ENCODE data around the gene ARHGAP8. TPM values are rescaled to one million over a fixed set of nuclear protein-coding genes. Genes with fewer than 3 reads are reported as not detected.

ARHGAP8 gene
- total RNA-seq, 2 donors from 2014 or later: 2.8 to 4.4 TPM

DNA sequence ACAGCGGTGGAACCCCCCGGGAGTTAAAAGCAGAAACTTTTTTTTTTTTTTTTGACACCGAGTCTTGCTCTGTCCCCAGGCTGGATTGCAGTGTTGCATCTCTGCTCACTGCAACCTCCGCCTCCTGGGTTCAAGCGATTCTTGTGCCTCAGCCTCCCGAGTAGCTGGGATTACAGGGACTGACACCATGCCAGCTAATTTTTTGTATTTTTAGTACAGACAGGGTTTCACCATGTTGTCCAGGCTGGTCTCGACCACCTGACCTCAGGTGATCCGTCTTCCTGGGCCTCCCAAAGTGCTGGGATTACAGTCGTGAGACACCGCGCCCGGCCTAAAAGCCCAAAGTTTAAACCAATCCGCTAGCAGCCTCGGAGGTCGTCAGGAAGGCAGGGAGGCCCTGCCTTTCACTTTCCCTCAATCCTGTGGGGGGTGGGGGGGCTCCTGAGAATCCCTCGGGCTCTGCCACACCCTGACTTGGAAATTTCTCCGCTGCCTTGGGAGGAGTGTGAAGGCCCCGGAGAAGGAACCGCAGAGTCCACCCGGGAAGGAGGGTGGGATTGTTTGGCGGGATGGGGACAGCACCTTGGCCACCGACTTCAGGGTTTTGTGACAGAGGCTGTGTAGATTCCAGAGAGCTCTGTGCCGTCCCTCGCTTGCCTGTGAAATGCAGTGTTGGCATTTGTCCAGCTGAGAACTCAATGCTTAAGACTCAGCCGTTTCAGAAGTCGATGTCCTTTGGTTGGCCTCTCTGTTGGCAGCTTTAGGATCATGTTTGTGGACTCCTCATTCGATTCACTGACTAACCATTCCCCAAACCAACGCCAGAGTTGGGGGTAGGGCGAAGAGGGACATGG, 1.0 kb downstream of the ARHGAP8 start:
- DNase-seq (no peak), ATAC-seq (replicated peaks in 1 of 2) (no peak)
- Mint-ChIP-seq H3K36me3 (ENCODE audit: insufficient read depth in 2 of 2) (peaks cover 0 to 3% of the 10 kb centered on the region in 2 donors), H3K4me3 (peak overlapping the region; percentile 74 to 85), H3K27ac (no peak overlapping the region), H3K4me1 (ENCODE audit: low read depth) (peaks cover 5% of the 10 kb centered on the region), H3K27me3 (ENCODE audit: low read depth) (peaks cover 65% of the 10 kb centered on the region), H3K9me3 (no peaks in the 10 kb centered on the region)

DNA sequence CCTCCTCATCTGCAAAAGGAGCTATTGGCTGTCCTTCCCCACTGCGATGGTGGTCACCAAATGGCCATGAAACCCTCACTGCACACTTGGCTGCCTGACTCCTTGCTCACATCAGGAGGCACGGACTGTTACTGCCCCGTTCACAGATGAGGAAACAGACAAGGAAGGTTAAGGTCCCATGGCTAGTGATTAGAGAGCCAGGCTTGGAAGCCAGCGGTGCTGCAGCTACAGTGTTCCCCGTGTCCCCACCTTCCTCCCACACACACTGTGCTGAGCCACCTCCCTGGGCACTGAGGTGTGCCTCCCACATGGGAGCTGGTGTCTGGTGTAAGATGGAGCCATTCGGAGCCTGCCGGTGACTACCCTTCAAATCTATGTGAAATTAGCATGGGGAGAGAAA, 2.6 kb downstream of the ARHGAP8 start:
- DNase-seq: no peak
- Mint-ChIP-seq H3K27ac (no peak overlapping the region), H3K27me3 (ENCODE audit: low read depth) (peaks cover 63% of the 10 kb centered on the region), H3K4me1 (ENCODE audit: low read depth) (peaks cover 5% of the 10 kb centered on the region), H3K4me3 (no peak overlapping the region), H3K36me3 (ENCODE audit: insufficient read depth in 2 of 2) (peaks cover 0 to under 1% of the 10 kb centered on the region in 2 donors), H3K9me3 (no peaks in the 10 kb centered on the region)
- no peak for ATAC-seq (replicated peaks in 1 of 2)

DNA sequence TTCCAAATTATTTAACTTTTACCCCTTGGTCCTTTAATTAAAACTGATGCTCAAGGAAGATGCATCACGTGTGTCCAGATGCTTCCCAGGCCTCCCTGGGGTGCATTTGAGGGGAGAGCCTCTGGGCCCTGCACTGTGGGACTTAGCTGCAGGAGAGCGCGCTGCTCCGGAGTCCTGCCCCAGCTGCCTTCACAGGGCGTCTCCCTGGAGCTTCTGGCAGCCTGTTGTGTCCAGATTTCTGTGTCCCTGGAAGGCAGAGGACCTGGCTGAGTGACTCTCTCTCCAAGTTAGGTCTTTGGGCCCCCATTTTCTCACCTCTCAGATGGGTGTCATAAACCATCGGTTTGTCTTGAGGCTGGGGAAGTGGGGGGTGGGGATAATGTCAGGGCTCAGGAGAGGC, 3.0 kb downstream of the ARHGAP8 start:
- H3K27ac Mint-ChIP-seq: no peak overlapping the region
- H3K27me3 Mint-ChIP-seq (ENCODE audit: low read depth): peaks cover 58% of the 10 kb centered on the region
- no peak overlapping the region for H3K4me3 Mint-ChIP-seq
- ATAC-seq (replicated peaks in 1 of 2) (no peak), DNase-seq (no peak)
- H3K36me3 Mint-ChIP-seq (ENCODE audit: insufficient read depth in 2 of 2): no peaks in the 10 kb centered on the region
- H3K9me3 Mint-ChIP-seq: no peaks in the 10 kb centered on the region
- H3K4me1 Mint-ChIP-seq (ENCODE audit: low read depth): peaks cover 5% of the 10 kb centered on the region

DNA sequence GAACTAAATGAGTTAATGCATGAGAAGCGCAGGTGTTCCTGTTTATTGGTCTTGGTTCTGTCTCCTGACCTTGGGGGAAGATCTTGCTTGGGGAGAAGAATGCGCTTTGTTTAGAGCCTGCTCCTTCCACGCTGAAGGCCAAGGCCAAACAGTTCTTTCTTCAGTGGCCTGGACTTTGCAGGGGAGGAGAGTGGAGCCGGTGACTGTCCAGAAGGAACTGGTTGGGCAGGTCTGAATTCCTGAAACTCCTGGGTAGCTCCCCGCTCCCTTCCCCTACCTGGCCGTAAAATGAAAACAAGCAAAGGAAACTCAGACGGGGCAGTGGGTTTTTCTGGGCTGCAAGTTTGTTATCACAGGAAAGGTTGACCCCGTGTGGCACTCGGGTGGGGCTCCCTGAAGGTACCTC, 3.6 kb downstream of the ARHGAP8 start:
- H3K27me3 Mint-ChIP-seq (ENCODE audit: low read depth): peaks cover 56% of the 10 kb centered on the region
- ATAC-seq (replicated peaks in 1 of 2) (no peak), DNase-seq (no peak)
- H3K27ac Mint-ChIP-seq: no peak overlapping the region
- H3K9me3 Mint-ChIP-seq: no peaks in the 10 kb centered on the region
- no peak overlapping the region for H3K4me3 Mint-ChIP-seq
- H3K36me3 Mint-ChIP-seq (ENCODE audit: insufficient read depth in 2 of 2): no peaks in the 10 kb centered on the region
- peaks cover 5% of the 10 kb centered on the region for H3K4me1 Mint-ChIP-seq (ENCODE audit: low read depth)

DNA sequence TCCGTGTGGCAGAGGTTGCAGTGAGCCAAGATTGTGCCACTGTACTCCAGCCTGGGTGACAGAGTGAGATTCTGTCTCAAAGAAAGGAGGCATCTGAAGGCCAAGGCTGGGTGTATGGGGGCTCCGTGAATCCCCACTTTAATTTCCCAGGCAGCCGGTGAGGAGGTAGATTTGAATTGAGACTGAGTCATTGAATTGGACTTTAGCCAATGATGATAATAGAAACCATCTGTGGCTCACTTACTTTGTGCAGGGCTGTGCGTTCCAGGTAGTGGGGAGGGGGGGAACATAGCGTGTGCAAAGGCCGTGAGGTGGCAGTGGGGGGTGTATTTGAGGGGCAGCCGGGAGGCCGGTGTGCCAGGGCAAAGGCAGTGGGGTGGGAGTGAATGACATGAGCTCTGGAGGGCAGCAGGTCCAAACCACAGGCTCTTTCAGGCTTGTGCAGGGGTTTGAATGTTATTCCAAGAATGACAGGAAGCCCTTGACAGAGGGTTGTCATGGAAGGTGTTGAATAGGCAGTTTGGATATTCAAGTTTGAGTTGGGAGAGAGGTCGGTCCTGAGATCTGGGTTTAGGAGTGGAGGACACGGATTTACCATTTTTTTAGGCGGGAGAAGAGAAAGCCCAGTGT, 6.1 kb downstream of the ARHGAP8 start:
- H3K36me3 Mint-ChIP-seq (ENCODE audit: insufficient read depth in 2 of 2): peaks cover 3 to 6% of the 10 kb centered on the region in 2 donors
- H3K4me1 Mint-ChIP-seq (ENCODE audit: low read depth): no peaks in the 10 kb centered on the region
- H3K27ac Mint-ChIP-seq: no peak overlapping the region
- peaks cover 2 to 4% of the 10 kb centered on the region in 2 donors for H3K9me3 Mint-ChIP-seq
- H3K27me3 Mint-ChIP-seq (ENCODE audit: low read depth): peaks cover 48% of the 10 kb centered on the region
- H3K4me3 Mint-ChIP-seq: no peak overlapping the region
- DNase-seq (no peak), ATAC-seq (replicated peaks in 1 of 2) (no peak)

DNA sequence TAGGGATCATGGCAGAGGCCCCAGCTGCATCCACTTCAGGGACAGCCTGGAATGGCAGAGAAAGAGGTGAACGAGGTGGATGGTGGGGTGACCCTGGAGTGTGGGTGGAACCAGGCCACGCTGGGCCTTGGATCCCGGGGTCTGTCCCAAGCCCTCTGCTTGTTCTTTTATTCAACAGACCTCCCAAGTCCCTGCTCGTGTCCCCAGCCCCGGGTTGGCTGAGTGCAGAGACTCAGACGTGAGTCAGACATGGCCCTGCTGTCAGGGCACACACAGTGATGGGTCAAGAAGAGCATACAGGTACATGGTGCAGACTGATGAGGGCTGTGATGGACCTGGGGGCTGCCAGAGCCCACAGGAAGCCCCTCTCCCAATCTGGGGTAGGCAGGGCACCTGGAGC, 6.6 kb downstream of the ARHGAP8 start:
- no peak overlapping the region for H3K4me3 Mint-ChIP-seq
- ATAC-seq (replicated peaks in 1 of 2): no peak
- DNase-seq: no peak
- peaks cover 3 to 6% of the 10 kb centered on the region in 2 donors for H3K36me3 Mint-ChIP-seq (ENCODE audit: insufficient read depth in 2 of 2)
- H3K4me1 Mint-ChIP-seq (ENCODE audit: low read depth): no peaks in the 10 kb centered on the region
- peaks cover 42% of the 10 kb centered on the region for H3K27me3 Mint-ChIP-seq (ENCODE audit: low read depth)
- H3K27ac Mint-ChIP-seq: no peak overlapping the region
- H3K9me3 Mint-ChIP-seq: peaks cover 2 to 4% of the 10 kb centered on the region in 2 donors

DNA sequence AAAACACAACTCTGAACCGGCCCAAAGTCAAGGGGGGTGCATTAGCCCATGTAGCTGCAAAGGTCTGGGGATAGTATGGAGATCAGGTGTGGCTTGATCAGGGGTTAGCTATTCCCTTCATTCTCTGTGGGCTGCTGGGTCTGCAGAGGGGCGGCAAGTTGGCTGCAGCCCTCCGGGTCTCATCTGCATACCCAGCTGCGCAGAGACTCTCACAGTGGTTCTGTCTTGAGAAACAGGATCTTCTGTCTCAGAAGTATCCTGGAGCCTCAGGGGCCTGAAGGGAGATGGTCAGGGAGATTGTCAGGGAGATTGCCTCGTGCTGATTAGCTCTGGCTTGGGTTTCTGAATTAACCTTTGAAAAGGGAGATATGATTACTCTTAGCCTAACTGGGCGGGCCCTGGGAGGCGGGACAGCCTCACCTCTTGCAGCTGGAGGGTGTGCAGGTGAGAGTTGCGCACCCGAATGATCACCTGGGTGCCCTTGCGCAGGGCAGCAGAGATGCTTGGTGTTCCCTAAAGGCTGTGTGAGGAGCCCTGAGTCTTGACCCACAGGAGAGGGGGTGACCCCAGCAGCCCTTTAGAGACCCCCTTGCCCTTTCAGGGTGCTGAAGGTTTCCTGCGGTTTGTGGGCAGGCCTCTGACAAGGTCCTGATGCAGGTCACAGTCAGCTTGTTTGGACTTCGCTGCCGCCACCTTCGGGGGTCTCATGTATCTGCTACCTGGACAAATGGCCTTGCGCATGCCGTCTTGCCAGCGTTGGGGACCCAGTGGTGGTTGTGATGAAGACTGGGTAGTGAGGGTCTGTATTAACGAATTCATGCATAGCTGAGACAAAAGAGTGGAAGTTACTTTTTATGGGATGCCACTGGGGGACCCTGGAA, 7.3 kb downstream of the ARHGAP8 start:
- no peak for DNase-seq
- Mint-ChIP-seq H3K27ac (no peak overlapping the region), H3K27me3 (ENCODE audit: low read depth) (peaks cover 40% of the 10 kb centered on the region), H3K9me3 (peaks cover 2 to 4% of the 10 kb centered on the region in 2 donors), H3K4me3 (no peak overlapping the region), H3K4me1 (ENCODE audit: low read depth) (no peaks in the 10 kb centered on the region), H3K36me3 (ENCODE audit: insufficient read depth in 2 of 2) (peaks cover 3 to 6% of the 10 kb centered on the region in 2 donors)
- ATAC-seq (replicated peaks in 1 of 2): no peak

DNA sequence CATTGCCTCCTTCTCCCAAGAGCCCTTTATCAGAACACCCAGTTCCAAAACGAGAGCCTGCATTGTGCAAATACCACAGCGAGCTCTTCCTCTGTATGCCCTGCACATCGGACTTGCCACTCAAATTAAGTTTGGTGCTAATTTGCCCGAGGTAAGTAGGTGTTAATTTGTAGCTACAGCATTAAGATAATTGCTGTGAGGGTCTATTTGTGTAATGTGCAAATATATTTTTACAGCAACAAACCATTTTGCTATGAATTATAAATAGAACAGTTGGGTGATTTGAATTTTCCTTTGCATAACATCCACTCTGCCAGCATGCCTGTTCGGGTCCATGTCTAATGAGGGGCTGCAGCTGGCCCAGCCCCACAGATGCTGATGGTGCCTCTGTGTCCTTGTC, 8.1 kb downstream of the ARHGAP8 start:
- Mint-ChIP-seq H3K9me3 (peaks cover 2 to 4% of the 10 kb centered on the region in 2 donors), H3K4me3 (no peak overlapping the region), H3K36me3 (ENCODE audit: insufficient read depth in 2 of 2) (peaks cover 3 to 6% of the 10 kb centered on the region in 2 donors), H3K27ac (no peak overlapping the region), H3K4me1 (ENCODE audit: low read depth) (no peaks in the 10 kb centered on the region), H3K27me3 (ENCODE audit: low read depth) (peaks cover 34% of the 10 kb centered on the region)
- DNase-seq (no peak), ATAC-seq (replicated peaks in 1 of 2) (no peak)

DNA sequence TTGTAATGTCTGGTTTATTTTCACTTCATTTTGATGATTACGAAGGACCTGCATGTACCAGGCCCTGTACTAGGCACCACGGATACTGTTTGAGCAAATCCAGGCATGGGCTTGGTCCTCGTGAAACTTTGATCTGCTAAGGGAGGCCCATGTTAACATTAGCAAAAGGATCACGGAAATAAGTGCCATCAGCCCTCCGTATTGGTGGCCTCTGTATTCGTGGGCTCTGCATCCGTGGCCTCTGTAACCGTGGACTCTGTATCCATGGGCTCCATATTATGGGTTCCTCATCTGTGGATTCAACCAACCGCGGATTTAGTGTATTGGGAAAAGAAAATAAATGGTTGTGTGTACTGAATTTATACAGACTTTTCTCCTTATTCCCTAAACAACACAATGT, 8.7 kb downstream of the ARHGAP8 start:
- H3K27ac Mint-ChIP-seq: no peak overlapping the region
- DNase-seq: no peak
- no peak for ATAC-seq (replicated peaks in 1 of 2)
- peaks cover 3 to 6% of the 10 kb centered on the region in 2 donors for H3K36me3 Mint-ChIP-seq (ENCODE audit: insufficient read depth in 2 of 2)
- no peaks in the 10 kb centered on the region for H3K4me1 Mint-ChIP-seq (ENCODE audit: low read depth)
- H3K9me3 Mint-ChIP-seq: peaks cover 2 to 4% of the 10 kb centered on the region in 2 donors
- H3K4me3 Mint-ChIP-seq: no peak overlapping the region
- H3K27me3 Mint-ChIP-seq (ENCODE audit: low read depth): peaks cover 28% of the 10 kb centered on the region

DNA sequence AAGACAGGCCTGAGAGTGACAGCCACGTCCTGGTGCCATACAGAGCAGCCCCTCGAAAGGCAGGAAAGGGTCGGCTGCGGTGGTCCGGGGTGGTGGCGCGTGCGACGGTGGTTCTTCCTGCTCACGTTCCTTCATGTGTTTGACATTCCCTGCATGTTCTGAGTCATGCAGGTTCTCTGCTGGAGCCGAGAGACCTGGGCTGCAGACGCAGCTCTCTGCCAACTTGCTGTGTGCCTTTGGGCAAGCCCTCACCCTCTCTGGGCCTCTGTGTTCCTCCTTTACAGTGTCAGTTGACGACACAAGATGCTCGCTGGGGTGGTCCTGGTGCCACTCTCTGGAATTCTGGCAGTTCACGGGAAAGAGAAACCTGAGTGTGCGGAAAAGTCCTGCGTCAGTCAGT, 12.0 kb downstream of the ARHGAP8 start:
- Mint-ChIP-seq H3K36me3 (ENCODE audit: insufficient read depth in 2 of 2) (peaks cover 3 to 6% of the 10 kb centered on the region in 2 donors), H3K9me3 (peaks cover 2 to 4% of the 10 kb centered on the region in 2 donors), H3K27me3 (ENCODE audit: low read depth) (peaks cover 6% of the 10 kb centered on the region), H3K4me1 (ENCODE audit: low read depth) (no peaks in the 10 kb centered on the region), H3K27ac (no peak overlapping the region), H3K4me3 (no peak overlapping the region)
- DNase-seq: no peak
- no peak for ATAC-seq (replicated peaks in 1 of 2)

DNA sequence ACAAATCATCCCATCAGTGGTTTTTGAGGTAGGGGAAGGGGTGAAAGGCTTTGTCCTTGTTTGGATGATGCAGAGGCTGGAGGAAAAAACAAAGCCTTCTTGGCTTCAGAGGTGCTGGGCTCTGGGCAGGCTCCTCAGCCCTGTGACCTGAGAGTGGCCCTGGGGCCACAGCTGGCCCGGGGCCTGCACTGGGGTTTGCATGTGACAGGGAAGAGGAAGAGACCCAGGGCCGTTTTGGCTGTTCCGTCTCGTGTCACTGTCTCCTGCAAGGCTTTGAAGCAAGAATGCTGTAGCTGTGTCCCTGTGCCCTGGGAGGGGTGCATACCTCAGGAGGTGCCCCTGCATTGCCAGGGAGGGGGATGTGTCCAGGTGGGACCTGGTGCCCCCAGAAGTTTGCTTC, 12.6 kb downstream of the ARHGAP8 start:
- no peak overlapping the region for H3K27ac Mint-ChIP-seq
- H3K27me3 Mint-ChIP-seq (ENCODE audit: low read depth): peaks cover 6% of the 10 kb centered on the region
- H3K9me3 Mint-ChIP-seq: peaks cover 2 to 4% of the 10 kb centered on the region in 2 donors
- H3K4me3 Mint-ChIP-seq: no peak overlapping the region
- ATAC-seq (replicated peaks in 1 of 2): no peak
- no peak for DNase-seq
- H3K36me3 Mint-ChIP-seq (ENCODE audit: insufficient read depth in 2 of 2): peaks cover 3 to 6% of the 10 kb centered on the region in 2 donors
- no peaks in the 10 kb centered on the region for H3K4me1 Mint-ChIP-seq (ENCODE audit: low read depth)

DNA sequence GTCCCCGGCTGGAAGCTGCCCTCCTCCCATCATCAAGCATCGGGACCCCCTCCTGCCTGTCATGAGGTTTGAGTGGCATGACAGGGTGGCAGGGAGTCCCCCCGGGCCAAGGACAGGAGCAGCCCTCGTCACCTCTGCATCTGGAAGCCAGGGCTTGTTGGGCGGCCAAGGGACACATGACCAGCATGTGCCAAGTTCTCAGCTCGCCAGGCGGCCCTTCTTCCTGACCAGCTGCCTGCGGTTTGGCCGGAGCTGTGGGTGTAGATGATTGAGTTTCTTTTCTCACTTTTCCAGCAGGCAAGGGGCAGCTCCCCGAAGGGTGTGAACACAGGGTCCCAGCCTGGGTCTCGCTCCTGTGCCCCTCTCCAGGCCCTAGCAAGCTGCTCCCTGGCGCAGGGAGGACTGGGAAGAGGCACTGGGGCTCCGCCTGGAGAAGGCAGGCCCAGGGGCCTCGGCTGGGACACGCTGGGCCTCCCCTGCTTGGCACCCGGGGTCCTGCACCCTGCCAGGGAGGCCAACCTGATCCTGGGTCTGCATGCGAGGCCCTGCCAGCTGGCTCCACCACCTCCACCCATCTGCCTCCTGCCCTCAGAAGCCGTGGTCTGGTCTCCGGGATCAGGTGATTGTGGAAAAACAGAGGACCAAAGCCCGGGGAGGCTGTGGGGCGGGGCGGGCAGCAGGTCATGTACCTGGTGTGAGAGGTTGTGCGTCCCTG, 13.4 kb downstream of the ARHGAP8 start:
- Mint-ChIP-seq H3K27ac (no peak overlapping the region), H3K4me1 (ENCODE audit: low read depth) (no peaks in the 10 kb centered on the region), H3K9me3 (peaks cover 2 to 4% of the 10 kb centered on the region in 2 donors), H3K36me3 (ENCODE audit: insufficient read depth in 2 of 2) (peaks cover 3 to 6% of the 10 kb centered on the region in 2 donors), H3K27me3 (ENCODE audit: low read depth) (peaks cover 6% of the 10 kb centered on the region), H3K4me3 (no peak overlapping the region)
- DNase-seq (no peak), ATAC-seq (replicated peaks in 1 of 2) (no peak)
